OCI-LY1 (cell line): ENCODE data around the gene DIP2A.

Experiments
- H2AFZ ChIP-seq: fragments of 200-600 bp; sonication (generic), shearing (Covaris generic); 2 replicates; pipeline ENCODE4 v1.6.0; 2014; ENCODE audit warnings: antibody characterized with exemption, mild to moderate bottlenecking, low read length
- H3F3A ChIP-seq: fragments of 200-600 bp; sonication (generic), shearing (Covaris generic); 2 replicates; pipeline ENCODE4 v1.6.0; 2014; ENCODE audit warnings: mild to moderate bottlenecking, antibody characterized with exemption, low read length, moderate library complexity; ENCODE audit not compliant: insufficient read depth
- H3K27ac ChIP-seq: fragments of 200-600 bp; sonication (generic); 2 replicates; pipeline ENCODE4 v1.5.1; 2014; ENCODE audit warnings: low read length, mixed run types, mild to moderate bottlenecking, low read depth; ENCODE audit not compliant: poor library complexity, severe bottlenecking
- H3K27me3 ChIP-seq: fragments of 200-600 bp; sonication (generic); 2 replicates; pipeline ENCODE4 v1.6.0; 2014; ENCODE audit warnings: antibody characterized with exemption, mild to moderate bottlenecking, low read length, moderate library complexity; ENCODE audit not compliant: insufficient read depth
- H3K36me3 ChIP-seq: fragments of 200-600 bp; sonication (generic); 2 replicates; pipeline ENCODE4 v1.6.1; 2014; ENCODE audit warnings: mild to moderate bottlenecking, antibody characterized with exemption, low read length, moderate library complexity, mixed read lengths; ENCODE audit not compliant: insufficient read depth
- H3K4me1 ChIP-seq: fragments of 200-600 bp; sonication (generic); 2 replicates; pipeline ENCODE4 v1.5.1; 2014; ENCODE audit warnings: mild to moderate bottlenecking, low read length, moderate library complexity; ENCODE audit not compliant: insufficient read depth, severe bottlenecking
- H3K4me2 ChIP-seq: fragments of 200-600 bp; sonication (generic), shearing (Covaris generic); 2 replicates; pipeline ENCODE4 v1.6.1; 2014; ENCODE audit warnings: low read length
- H3K4me3 ChIP-seq: fragments of 200-600 bp; sonication (generic); 2 replicates; pipeline ENCODE4 v1.5.1; 2014; ENCODE audit warnings: low read length, low read depth, mild to moderate bottlenecking, mixed read lengths; ENCODE audit not compliant: poor library complexity, severe bottlenecking
- H3K79me2 ChIP-seq: fragments of 200-600 bp; shearing (Covaris generic); 2 replicates; pipeline ENCODE4 v1.6.1; 2016; ENCODE audit warnings: mixed run types, low read length, mixed read lengths; ENCODE audit not compliant: insufficient read depth
- H3K9ac ChIP-seq: fragments of 200-600 bp; sonication (generic), shearing (Covaris generic); 2 replicates; pipeline ENCODE4 v1.6.1; 2014; ENCODE audit warnings: mild to moderate bottlenecking, low read length, mixed read lengths
- H3K9me2 ChIP-seq: fragments of 200-600 bp; sonication (generic), shearing (Covaris generic); 2 replicates; pipeline ENCODE4 v1.6.1; 2014; ENCODE audit warnings: low read depth, mild to moderate bottlenecking, low read length, mixed read lengths
- H3K9me3 ChIP-seq: fragments of 200-600 bp; shearing (Covaris generic); 2 replicates; pipeline ENCODE4 v1.6.1; 2014; ENCODE audit warnings: low read length, mixed read lengths
- H4K20me1 ChIP-seq: fragments of 200-600 bp; sonication (generic), shearing (Covaris generic); 2 replicates; pipeline ENCODE4 v1.6.0; 2016; ENCODE audit warnings: mild to moderate bottlenecking, low read length; ENCODE audit not compliant: insufficient read depth
- CTCF ChIP-seq: fragments of 200-600 bp; sonication (generic), shearing (Covaris generic); IDR thresholded peaks from 2 replicates; pipeline ENCODE4 v1.5.1; 2017; ENCODE audit warnings: mild to moderate bottlenecking, antibody characterized with exemption, low read length, moderate library complexity, mixed read lengths
- EZH2 ChIP-seq: fragments of 200-600 bp; sonication (generic), shearing (Covaris generic); IDR thresholded peaks from 2 replicates; pipeline ENCODE4 v1.8.0; 2017; ENCODE audit warnings: borderline replicate concordance, mixed run types, mild to moderate bottlenecking, antibody characterized with exemption, low read length, moderate library complexity, mixed read lengths

Gene DIP2A

GRCh38 chr21:46596201-46596600 is 137.5 kb downstream of the DIP2A start:
- Histone ChIP-seq H3K4me3 (no peak overlapping the region), H4K20me1 (no peaks in the 10 kb centered on the region), H3K4me2 (no peak overlapping the region), H3K4me1 (no peaks in the 10 kb centered on the region), H3K79me2 (no peaks in the 10 kb centered on the region), H3K9me3 (peaks cover 7% of the 10 kb centered on the region; the same call in 1 of the 2 replicates), H3K9me2 (no peaks in the 10 kb centered on the region), H3F3A (no peaks in the 10 kb centered on the region), H3K36me3 (no peaks in the 10 kb centered on the region), H3K9ac (no peak overlapping the region), H3K27me3 (no peaks in the 10 kb centered on the region), H2AFZ (no peak overlapping the region), H3K27ac (no peak overlapping the region)
- TF ChIP-seq EZH2 (no peak), CTCF (no peak)

- H3K4me3 ChIP-seq: no peak overlapping the region
Measured at GRCh38 chr21:46597031-46597430, 138.3 kb downstream of the DIP2A start.

GRCh38 chr21:46597896-46598343 is 139.2 kb downstream of the DIP2A start:
- Histone ChIP-seq H3K79me2 (no peaks in the 10 kb centered on the region), H3K9me3 (peaks cover 7% of the 10 kb centered on the region; the same call in 1 of the 2 replicates), H4K20me1 (no peaks in the 10 kb centered on the region), H3K36me3 (no peaks in the 10 kb centered on the region), H3K4me1 (no peaks in the 10 kb centered on the region), H3K4me2 (no peak overlapping the region), H3K27ac (no peak overlapping the region), H2AFZ (no peak overlapping the region), H3K9ac (no peak overlapping the region), H3K27me3 (no peaks in the 10 kb centered on the region), H3K4me3 (no peak overlapping the region), H3F3A (no peaks in the 10 kb centered on the region), H3K9me2 (no peaks in the 10 kb centered on the region)
- no peak for TF ChIP-seq CTCF
- no peak for TF ChIP-seq EZH2

More at GRCh38 chr21:46597031-46597430, 138.3 kb downstream of the DIP2A start:
- Histone ChIP-seq H3K4me1 (no peaks in the 10 kb centered on the region), H3K9me2 (no peaks in the 10 kb centered on the region), H4K20me1 (no peaks in the 10 kb centered on the region), H3K27me3 (no peaks in the 10 kb centered on the region), H3K27ac (no peak overlapping the region), H2AFZ (no peak overlapping the region), H3K9me3 (peaks cover 7% of the 10 kb centered on the region; the same call in 1 of the 2 replicates), H3K4me2 (no peak overlapping the region), H3K9ac (no peak overlapping the region), H3K36me3 (no peaks in the 10 kb centered on the region), H3F3A (no peaks in the 10 kb centered on the region), H3K79me2 (no peaks in the 10 kb centered on the region)
- TF ChIP-seq CTCF (no peak), EZH2 (no peak)
